ENCODE measurements around the gene ISM2. TPM values are rescaled to one million over a fixed set of nuclear protein-coding genes. Genes with fewer than 3 reads are reported as not detected.
A peak's percentile ranks its signal among the peaks of the same experiment; 100 is the strongest.

ISM2 gene
- polyA plus RNA-seq, 1 donor = 0.07 TPM

GRCh38 chr14:77508876-77509275, 10.3 kb upstream of the ISM2 start:
- 71% methylated on average over 2 of the region's 3 CpGs for WGBS (ENCODE audit: insufficient coverage, low lambda C conversion rate)
- Histone ChIP-seq H3K36me3 (ENCODE audit: control insufficient read depth, insufficient read depth, low read length) (peaks cover 25% of the 10 kb centered on the region), H3K4me1 (ENCODE audit: control insufficient read depth, insufficient read depth, low read length) (no peaks in the 10 kb centered on the region), H3K9me3 (ENCODE audit: control insufficient read depth, low read depth, low read length) (no peaks in the 10 kb centered on the region), H3K4me3 (ENCODE audit: low read length) (no peak overlapping the region), H3K27ac (ENCODE audit: low read length) (no peak overlapping the region), H3K27me3 (ENCODE audit: control insufficient read depth, insufficient read depth, low read length) (no peaks in the 10 kb centered on the region)
- no peak for DNase-seq

GRCh38 chr14:77508249-77508648, 9.6 kb upstream of the ISM2 start:
- no CpG with 5 or more reads among the region's 4 CpGs for WGBS (ENCODE audit: insufficient coverage, low lambda C conversion rate)
- H3K36me3 ChIP-seq (ENCODE audit: control insufficient read depth, insufficient read depth, low read length) = peaks cover 25% of the 10 kb centered on the region
- no peaks in the 10 kb centered on the region for H3K27me3 ChIP-seq (ENCODE audit: control insufficient read depth, insufficient read depth, low read length)

GRCh38 chr14:77507762-77508161, 9.1 kb upstream of the ISM2 start:
- no peak overlapping the region for H3K27ac ChIP-seq (ENCODE audit: low read length)
- DNase-seq = no peak
- no peaks in the 10 kb centered on the region for H3K4me1 ChIP-seq (ENCODE audit: control insufficient read depth, insufficient read depth, low read length)
- H3K9me3 ChIP-seq (ENCODE audit: control insufficient read depth, low read depth, low read length) = no peaks in the 10 kb centered on the region
- no CpG with 5 or more reads among the region's 3 CpGs for whole genome bisulfite sequencing (ENCODE audit: insufficient coverage, low lambda C conversion rate)
- no peaks in the 10 kb centered on the region for H3K27me3 ChIP-seq (ENCODE audit: control insufficient read depth, insufficient read depth, low read length)
- no peak overlapping the region for H3K4me3 ChIP-seq (ENCODE audit: low read length)
- peaks cover 25% of the 10 kb centered on the region for H3K36me3 ChIP-seq (ENCODE audit: control insufficient read depth, insufficient read depth, low read length)

More at GRCh38 chr14:77508249-77508648, 9.6 kb upstream of the ISM2 start:
- H3K9me3 ChIP-seq (ENCODE audit: control insufficient read depth, low read depth, low read length) = no peaks in the 10 kb centered on the region
- H3K4me1 ChIP-seq (ENCODE audit: control insufficient read depth, insufficient read depth, low read length) = no peaks in the 10 kb centered on the region
- H3K4me3 ChIP-seq (ENCODE audit: low read length) = no peak overlapping the region
- no peak overlapping the region for H3K27ac ChIP-seq (ENCODE audit: low read length)
- DNase-seq = no peak

GRCh38 chr14:77505031-77505430, 6.4 kb upstream of the ISM2 start:
- DNase-seq = no peak
- Histone ChIP-seq H3K4me3 (ENCODE audit: low read length) (no peak overlapping the region), H3K27me3 (ENCODE audit: control insufficient read depth, insufficient read depth, low read length) (peaks cover 4% of the 10 kb centered on the region), H3K9me3 (ENCODE audit: control insufficient read depth, low read depth, low read length) (no peaks in the 10 kb centered on the region), H3K4me1 (ENCODE audit: control insufficient read depth, insufficient read depth, low read length) (no peaks in the 10 kb centered on the region), H3K36me3 (ENCODE audit: control insufficient read depth, insufficient read depth, low read length) (peaks cover 10% of the 10 kb centered on the region), H3K27ac (ENCODE audit: low read length) (no peak overlapping the region)
- WGBS (ENCODE audit: insufficient coverage, low lambda C conversion rate) = no CpG with 5 or more reads among the region's 4 CpGs

- Histone ChIP-seq H3K36me3 (ENCODE audit: control insufficient read depth, insufficient read depth, low read length) (peaks cover 9% of the 10 kb centered on the region), H3K27ac (ENCODE audit: low read length) (no peak overlapping the region), H3K4me1 (ENCODE audit: control insufficient read depth, insufficient read depth, low read length) (peaks cover under 1% of the 10 kb centered on the region), H3K4me3 (ENCODE audit: low read length) (no peak overlapping the region), H3K27me3 (ENCODE audit: control insufficient read depth, insufficient read depth, low read length) (peaks cover 22% of the 10 kb centered on the region), H3K9me3 (ENCODE audit: control insufficient read depth, low read depth, low read length) (peaks cover 4% of the 10 kb centered on the region)
- no peak for DNase-seq
- WGBS (ENCODE audit: insufficient coverage, low lambda C conversion rate) = 100% methylated on average over 3 of the region's 5 CpGs
Observed at GRCh38 chr14:77503138-77503537, 4.5 kb upstream of the ISM2 start.

- H3K9me3 ChIP-seq (ENCODE audit: control insufficient read depth, low read depth, low read length) = peaks cover 6% of the 10 kb centered on the region
- peaks cover 30% of the 10 kb centered on the region for H3K27me3 ChIP-seq (ENCODE audit: control insufficient read depth, insufficient read depth, low read length)
- no peak overlapping the region for H3K27ac ChIP-seq (ENCODE audit: low read length)
- H3K4me3 ChIP-seq (ENCODE audit: low read length) = no peak overlapping the region
- H3K4me1 ChIP-seq (ENCODE audit: control insufficient read depth, insufficient read depth, low read length) = peaks cover 5% of the 10 kb centered on the region
- DNase-seq = no peak
- WGBS (ENCODE audit: insufficient coverage, low lambda C conversion rate) = 68% methylated on average over 4 of the region's 11 CpGs
- peaks cover under 1% of the 10 kb centered on the region for H3K36me3 ChIP-seq (ENCODE audit: control insufficient read depth, insufficient read depth, low read length)
Observed at GRCh38 chr14:77502109-77502782, 3.6 kb upstream of the ISM2 start.

GRCh38 chr14:77498984-77499527, 440 bp upstream of the ISM2 start:
- no peak overlapping the region for H3K4me3 ChIP-seq (ENCODE audit: low read length)
- H3K27me3 ChIP-seq (ENCODE audit: control insufficient read depth, insufficient read depth, low read length) = peaks cover 34% of the 10 kb centered on the region
- H3K4me1 ChIP-seq (ENCODE audit: control insufficient read depth, insufficient read depth, low read length) = peaks cover 5% of the 10 kb centered on the region
- peaks cover 6% of the 10 kb centered on the region for H3K9me3 ChIP-seq (ENCODE audit: control insufficient read depth, low read depth, low read length)
- no CpG with 5 or more reads among the region's 53 CpGs for WGBS (ENCODE audit: insufficient coverage, low lambda C conversion rate)
- H3K36me3 ChIP-seq (ENCODE audit: control insufficient read depth, insufficient read depth, low read length) = no peaks in the 10 kb centered on the region
- H3K27ac ChIP-seq (ENCODE audit: low read length) = no peak overlapping the region
- peak in 1 of 2 donors; percentile 28 for DNase-seq

GRCh38 chr14:77495334-77495733, 3.3 kb downstream of the ISM2 start:
- WGBS (ENCODE audit: insufficient coverage, low lambda C conversion rate) = no CpG with 5 or more reads among the region's 7 CpGs

GRCh38 chr14:77491056-77491455, 7.6 kb downstream of the ISM2 start:
- Histone ChIP-seq H3K9me3 (ENCODE audit: control insufficient read depth, low read depth, low read length) (no peaks in the 10 kb centered on the region), H3K4me3 (ENCODE audit: low read length) (no peak overlapping the region), H3K4me1 (ENCODE audit: control insufficient read depth, insufficient read depth, low read length) (no peaks in the 10 kb centered on the region), H3K27me3 (ENCODE audit: control insufficient read depth, insufficient read depth, low read length) (no peaks in the 10 kb centered on the region), H3K36me3 (ENCODE audit: control insufficient read depth, insufficient read depth, low read length) (no peaks in the 10 kb centered on the region), H3K27ac (ENCODE audit: low read length) (no peak overlapping the region)
- no CpG with 5 or more reads among the region's 5 CpGs for WGBS (ENCODE audit: insufficient coverage, low lambda C conversion rate)
- no peak for DNase-seq

More at GRCh38 chr14:77495334-77495733, 3.3 kb downstream of the ISM2 start:
- H3K9me3 ChIP-seq (ENCODE audit: control insufficient read depth, low read depth, low read length) = peaks cover 6% of the 10 kb centered on the region
- peaks cover 5% of the 10 kb centered on the region for H3K4me1 ChIP-seq (ENCODE audit: control insufficient read depth, insufficient read depth, low read length)
- H3K27me3 ChIP-seq (ENCODE audit: control insufficient read depth, insufficient read depth, low read length) = peaks cover 33% of the 10 kb centered on the region
- H3K36me3 ChIP-seq (ENCODE audit: control insufficient read depth, insufficient read depth, low read length) = no peaks in the 10 kb centered on the region
- H3K4me3 ChIP-seq (ENCODE audit: low read length) = no peak overlapping the region
- H3K27ac ChIP-seq (ENCODE audit: low read length) = no peak overlapping the region
- no peak for DNase-seq

- Histone ChIP-seq H3K27me3 (ENCODE audit: control insufficient read depth, insufficient read depth, low read length) (no peaks in the 10 kb centered on the region), H3K4me3 (ENCODE audit: low read length) (no peak overlapping the region), H3K9me3 (ENCODE audit: control insufficient read depth, low read depth, low read length) (no peaks in the 10 kb centered on the region), H3K4me1 (ENCODE audit: control insufficient read depth, insufficient read depth, low read length) (no peaks in the 10 kb centered on the region), H3K36me3 (ENCODE audit: control insufficient read depth, insufficient read depth, low read length) (no peaks in the 10 kb centered on the region), H3K27ac (ENCODE audit: low read length) (no peak overlapping the region)
- WGBS (ENCODE audit: insufficient coverage, low lambda C conversion rate) = 70% methylated on average over 2 of the region's 8 CpGs
- DNase-seq = no peak
Observed at GRCh38 chr14:77490347-77490986, 8.1 kb downstream of the ISM2 start.

Measured in large intestine (tissue), 3 donors.